Nephron progenitor cell (in vitro differentiated cells): ENCODE data around the gene FLRT1.

ENCODE experiments used
- DNase-seq: peaks from one replicate; pipeline ENCODE4 v3.0.0; 2021
- H3K27ac Mint-ChIP-seq: 2 replicates; pipeline ENCODE4 v1.8.0; 2021; ENCODE audit warnings: mild to moderate bottlenecking, moderate library complexity, mixed read lengths
- H3K27me3 Mint-ChIP-seq: 2 replicates; pipeline ENCODE4 v1.8.0; 2021; ENCODE audit warnings: mild to moderate bottlenecking, low read depth, mixed read lengths; ENCODE audit not compliant: poor library complexity
- H3K36me3 Mint-ChIP-seq: 2 replicates; pipeline ENCODE4 v1.8.0; 2021; ENCODE audit warnings: low read depth, mixed read lengths
- H3K4me1 Mint-ChIP-seq: 2 replicates; pipeline ENCODE4 v1.8.0; 2021; ENCODE audit warnings: mixed read lengths
- H3K4me3 Mint-ChIP-seq: 2 replicates; pipeline ENCODE4 v1.8.0; 2021; ENCODE audit warnings: mild to moderate bottlenecking, moderate library complexity, mixed read lengths
- H3K9me3 Mint-ChIP-seq: 2 replicates; pipeline ENCODE4 v1.8.0; 2021; ENCODE audit warnings: mild to moderate bottlenecking, moderate library complexity, mixed read lengths
- TF ChIP-seq, protein P1 (sequence below): fragments of 200-600 bp; sonication (generic); IDR thresholded peaks from 2 replicates; pipeline ENCODE4 v1.5.0; 2021; ENCODE audit warnings: antibody characterized with exemption

The FLRT1 gene

DNA sequence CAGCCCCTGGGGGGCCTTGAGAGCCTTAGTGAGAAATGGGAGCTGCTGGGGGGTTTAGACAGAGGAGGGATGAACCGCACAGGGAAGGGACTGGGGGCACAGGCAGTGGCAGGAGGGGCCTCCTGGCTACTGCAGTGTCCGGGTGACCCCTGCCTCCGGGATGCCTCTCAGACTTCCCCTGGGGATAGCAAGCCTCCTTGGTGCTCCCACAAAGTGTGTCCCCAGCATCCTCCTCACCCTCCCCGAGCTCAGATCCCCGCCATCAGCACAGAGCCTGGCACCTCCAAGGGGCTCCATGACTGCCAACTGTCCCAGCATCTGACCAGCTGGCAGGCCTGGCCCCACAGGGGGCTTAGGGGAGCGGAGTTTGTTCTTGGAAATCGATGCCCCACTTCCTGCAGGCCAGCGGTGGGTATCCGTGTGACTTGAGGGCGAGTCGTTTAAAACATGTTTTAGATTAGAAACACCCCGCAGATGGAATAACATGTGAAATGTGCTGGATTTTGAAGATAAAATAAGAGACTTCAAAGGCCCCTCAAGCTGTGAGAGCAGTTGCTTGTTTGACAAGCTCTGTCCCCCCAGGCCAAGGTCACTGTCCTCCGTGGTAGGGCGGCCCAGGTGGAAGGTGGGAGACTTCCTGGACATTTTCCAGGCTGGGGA is 13.5 kb upstream of the FLRT1 start:
- Mint-ChIP-seq H3K27ac (no peak overlapping the region), H3K4me3 (no peak overlapping the region), H3K4me1 (peaks cover 40% of the 10 kb centered on the region), H3K9me3 (no peaks in the 10 kb centered on the region), H3K36me3 (no peaks in the 10 kb centered on the region), H3K27me3 (peaks cover 52% of the 10 kb centered on the region)
- no peak for DNase-seq
- TF ChIP-seq, protein P1, sequence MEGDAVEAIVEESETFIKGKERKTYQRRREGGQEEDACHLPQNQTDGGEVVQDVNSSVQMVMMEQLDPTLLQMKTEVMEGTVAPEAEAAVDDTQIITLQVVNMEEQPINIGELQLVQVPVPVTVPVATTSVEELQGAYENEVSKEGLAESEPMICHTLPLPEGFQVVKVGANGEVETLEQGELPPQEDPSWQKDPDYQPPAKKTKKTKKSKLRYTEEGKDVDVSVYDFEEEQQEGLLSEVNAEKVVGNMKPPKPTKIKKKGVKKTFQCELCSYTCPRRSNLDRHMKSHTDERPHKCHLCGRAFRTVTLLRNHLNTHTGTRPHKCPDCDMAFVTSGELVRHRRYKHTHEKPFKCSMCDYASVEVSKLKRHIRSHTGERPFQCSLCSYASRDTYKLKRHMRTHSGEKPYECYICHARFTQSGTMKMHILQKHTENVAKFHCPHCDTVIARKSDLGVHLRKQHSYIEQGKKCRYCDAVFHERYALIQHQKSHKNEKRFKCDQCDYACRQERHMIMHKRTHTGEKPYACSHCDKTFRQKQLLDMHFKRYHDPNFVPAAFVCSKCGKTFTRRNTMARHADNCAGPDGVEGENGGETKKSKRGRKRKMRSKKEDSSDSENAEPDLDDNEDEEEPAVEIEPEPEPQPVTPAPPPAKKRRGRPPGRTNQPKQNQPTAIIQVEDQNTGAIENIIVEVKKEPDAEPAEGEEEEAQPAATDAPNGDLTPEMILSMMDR = no peak

DNA sequence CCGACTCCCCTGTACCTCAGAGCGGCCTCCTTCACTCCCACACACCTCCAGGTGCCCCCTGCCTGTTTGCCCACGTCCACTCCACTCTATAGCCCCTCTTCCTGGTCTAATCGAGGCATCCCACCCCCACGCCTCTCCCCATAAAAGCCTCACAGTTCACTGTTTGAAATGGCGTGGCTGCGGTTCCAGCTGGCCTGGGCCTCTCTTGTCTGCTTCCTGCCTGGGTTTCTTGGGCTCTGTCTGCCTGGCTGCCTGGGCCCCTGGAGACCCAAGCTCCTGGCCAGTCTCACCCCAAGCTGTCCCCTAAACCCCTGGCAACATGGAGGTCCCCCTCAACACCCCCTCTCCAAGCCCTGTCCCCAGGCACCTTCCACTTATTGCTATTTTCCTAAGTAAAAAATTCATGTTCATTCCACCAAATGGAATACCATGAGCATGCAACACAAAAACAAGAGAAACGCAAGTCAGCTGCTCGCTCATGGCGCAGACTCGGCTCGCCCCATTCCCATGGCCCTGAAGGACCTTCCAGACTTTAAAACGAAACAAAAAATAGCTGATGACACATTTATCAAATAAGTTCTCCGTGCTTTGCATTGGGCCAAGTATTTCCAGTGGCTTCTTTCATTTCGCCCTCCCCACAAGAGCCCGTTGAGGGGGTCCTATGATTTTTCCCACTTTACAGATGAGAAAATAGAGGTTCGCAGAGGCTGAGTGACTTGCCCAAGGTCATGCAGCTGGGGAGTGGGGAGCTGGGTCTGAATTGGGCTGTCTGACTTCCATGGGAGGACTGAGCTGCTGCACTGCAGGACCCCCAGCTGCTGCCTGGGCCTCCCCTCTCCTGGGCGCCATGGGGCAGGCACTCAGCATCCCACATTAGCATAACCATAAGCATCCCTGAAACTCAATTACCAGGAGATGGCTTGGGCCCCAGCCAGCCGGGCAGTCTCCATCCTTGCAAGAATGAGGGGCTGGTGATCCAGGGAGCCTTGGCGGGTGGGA is 11.7 kb upstream of the FLRT1 start:
- Mint-ChIP-seq H3K27ac (no peak overlapping the region), H3K27me3 (peaks cover 51% of the 10 kb centered on the region), H3K4me1 (peaks cover 51% of the 10 kb centered on the region), H3K36me3 (no peaks in the 10 kb centered on the region), H3K4me3 (peak overlapping the region; percentile 23), H3K9me3 (no peaks in the 10 kb centered on the region)
- no peak for DNase-seq
- TF ChIP-seq, protein P1 = no peak

DNA sequence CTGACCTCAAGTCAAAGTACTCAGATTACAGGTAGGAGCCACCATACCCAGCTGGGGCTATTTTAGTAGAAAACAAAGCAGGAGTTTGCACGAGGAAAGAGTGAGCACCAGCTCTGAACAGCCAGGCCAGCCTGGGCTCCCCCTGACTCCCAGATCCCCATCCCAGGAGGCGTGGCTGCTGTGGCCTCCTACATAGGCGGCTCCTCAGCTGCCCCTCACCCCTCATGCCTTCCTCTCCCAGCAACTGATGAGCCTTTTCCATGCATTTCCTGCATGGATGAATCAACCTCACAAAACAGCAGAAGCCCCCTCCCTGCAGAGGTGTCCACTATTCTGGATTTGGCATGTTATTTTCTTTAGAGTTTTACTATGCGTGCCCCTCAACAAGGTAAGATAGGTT is 10.5 kb upstream of the FLRT1 start:
- H3K27ac Mint-ChIP-seq = no peak overlapping the region

DNA sequence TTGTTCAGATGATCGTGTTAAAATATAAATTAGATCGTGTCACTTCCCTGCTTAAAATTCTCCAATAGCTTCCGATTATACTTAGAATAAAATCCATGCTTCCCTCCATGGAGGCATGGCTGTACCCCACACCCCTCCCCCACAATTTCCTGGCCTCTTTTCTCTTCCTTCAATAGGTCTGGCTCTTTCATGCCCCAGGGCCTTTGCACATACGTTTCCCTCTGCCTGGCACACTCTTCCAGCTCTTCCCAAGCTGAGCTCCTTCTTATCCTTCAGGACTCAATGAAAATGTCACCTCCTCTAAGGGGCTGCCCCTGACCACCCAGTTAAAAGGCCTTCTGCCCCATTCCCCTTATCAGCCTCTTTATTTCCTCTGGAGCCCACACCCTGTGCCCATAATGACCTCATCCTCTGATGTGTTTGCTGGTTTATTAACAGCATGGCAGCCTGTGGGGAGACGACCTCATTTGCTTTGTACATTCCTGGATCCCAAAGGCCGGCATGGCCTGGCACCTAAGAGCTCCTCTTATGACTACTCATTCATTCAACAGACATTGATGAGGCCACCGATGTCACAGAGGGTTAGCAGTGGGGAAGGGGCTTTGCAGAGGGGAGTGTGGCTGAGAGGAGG is 9.0 kb upstream of the FLRT1 start:
- DNase-seq = no peak
- Mint-ChIP-seq H3K4me3 (no peak overlapping the region), H3K27ac (no peak overlapping the region), H3K4me1 (peaks cover 65% of the 10 kb centered on the region), H3K36me3 (no peaks in the 10 kb centered on the region), H3K9me3 (no peaks in the 10 kb centered on the region), H3K27me3 (peaks cover 53% of the 10 kb centered on the region)
- TF ChIP-seq, protein P1 = no peak

More for the DNA sequence above, 10.5 kb upstream of the FLRT1 start:
- Mint-ChIP-seq H3K4me3 (no peak overlapping the region), H3K27me3 (peaks cover 50% of the 10 kb centered on the region), H3K36me3 (no peaks in the 10 kb centered on the region), H3K4me1 (peaks cover 63% of the 10 kb centered on the region), H3K9me3 (no peaks in the 10 kb centered on the region)
- TF ChIP-seq, protein P1 = no peak
- peak; percentile 41 for DNase-seq

DNA sequence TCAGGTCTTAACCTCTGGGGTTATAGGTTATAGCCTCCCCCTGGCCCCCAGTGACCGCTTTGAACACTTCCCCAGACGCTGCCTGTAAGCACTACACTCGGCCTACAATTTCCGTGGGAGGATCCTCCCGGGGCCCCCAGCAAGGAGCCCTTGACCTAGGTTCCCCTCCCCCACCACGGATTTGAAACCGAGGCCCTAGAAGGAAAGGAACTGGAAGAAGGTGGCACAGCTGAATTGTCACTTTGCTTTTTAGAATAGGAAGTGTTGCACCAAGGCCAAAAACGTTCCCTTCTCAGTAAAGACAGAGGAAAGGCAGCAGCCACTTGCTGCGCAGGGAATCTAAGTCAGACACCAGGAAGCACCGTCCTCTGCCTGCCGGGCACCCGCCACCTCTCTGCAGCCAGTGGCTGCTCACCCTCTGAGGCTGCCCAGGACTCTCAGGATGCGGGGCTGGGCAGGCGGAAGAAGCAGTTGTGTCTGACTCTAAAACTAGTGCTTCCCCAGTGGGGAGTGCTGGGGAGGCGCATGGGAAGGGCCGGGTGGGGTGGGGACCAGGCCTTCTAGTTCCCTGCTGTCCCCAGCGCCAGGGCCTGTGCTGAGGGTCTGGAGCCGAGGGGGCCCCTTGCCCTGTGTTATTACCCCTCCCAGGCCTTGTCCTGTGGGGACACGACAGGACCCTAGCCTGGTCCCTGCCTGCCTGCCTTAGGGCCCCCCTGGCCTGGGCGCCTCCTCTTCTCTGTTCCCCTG is 7.9 kb upstream of the FLRT1 start:
- DNase-seq = no peak
- H3K9me3 Mint-ChIP-seq = no peaks in the 10 kb centered on the region
- H3K27ac Mint-ChIP-seq = no peak overlapping the region
- TF ChIP-seq, protein P1 = no peak
- peaks cover 59% of the 10 kb centered on the region for H3K4me1 Mint-ChIP-seq
- peak overlapping the region; percentile 23 for H3K4me3 Mint-ChIP-seq
- H3K36me3 Mint-ChIP-seq = no peaks in the 10 kb centered on the region
- H3K27me3 Mint-ChIP-seq = peaks cover 56% of the 10 kb centered on the region
